Kidney epithelial cell (primary cell): ENCODE data around the gene IL10RB. TPM values are rescaled to one million over a fixed set of nuclear protein-coding genes. Genes with fewer than 3 reads are reported as not detected.

Experiments
- DNase-seq: peaks from one replicate; pipeline ENCODE4 v3.0.0-alpha.2; 2010; ENCODE audit warnings: low read depth
- H3K27me3 ChIP-seq: 2 replicates; pipeline ENCODE4 v1.6.0; 2011; ENCODE audit warnings: low read length; ENCODE audit not compliant: control insufficient read depth, insufficient read depth
- H3K36me3 ChIP-seq: 2 replicates; pipeline ENCODE4 v1.5.1; 2011; ENCODE audit warnings: low read length; ENCODE audit not compliant: control insufficient read depth, insufficient read depth
- H3K4me3 ChIP-seq: 2 replicates; pipeline ENCODE4 v1.5.1; 2011; ENCODE audit warnings: low read depth, mild to moderate bottlenecking, control low read depth, low read length
- CTCF ChIP-seq: IDR thresholded peaks from 2 replicates; pipeline ENCODE4 v1.5.1; 2011; ENCODE audit warnings: mild to moderate bottlenecking, moderate library complexity, low read length, control low read depth, inconsistent platforms; ENCODE audit not compliant: insufficient read depth, poor library complexity, severe bottlenecking
- total RNA-seq: library from RNA; depleted of rRNA; stranded (reverse); fragments of >200 nt; gene quantifications from 2 replicates; pipeline ENCODE4 v1.2.3, GENCODE V29; 2015

IL10RB gene
- total RNA-seq, 1 donor from 2014 or later: 13.9 TPM

GRCh38 chr21:33293136-33293535 is 27.0 kb downstream of the IL10RB start:
- Histone ChIP-seq H3K4me3 (no peak overlapping the region), H3K27me3 (no peaks in the 10 kb centered on the region), H3K36me3 (peaks cover 1% of the 10 kb centered on the region)
- TF ChIP-seq CTCF: no peak
- no peak for DNase-seq

- Histone ChIP-seq H3K36me3 (peaks cover 1% of the 10 kb centered on the region), H3K27me3 (no peaks in the 10 kb centered on the region), H3K4me3 (no peak overlapping the region)
- TF ChIP-seq CTCF: no peak
- DNase-seq: no peak
Measured at GRCh38 chr21:33293811-33294216, 27.6 kb downstream of the IL10RB start.

GRCh38 chr21:33296156-33296555 is 30.0 kb downstream of the IL10RB start:
- TF ChIP-seq CTCF: no peak
- peaks cover 1% of the 10 kb centered on the region for H3K36me3 ChIP-seq
- DNase-seq: no peak
- H3K27me3 ChIP-seq: no peaks in the 10 kb centered on the region
- no peak overlapping the region for H3K4me3 ChIP-seq

GRCh38 chr21:33299181-33299752 is 33.1 kb downstream of the IL10RB start:
- TF ChIP-seq CTCF: no peak
- DNase-seq: no peak
- no peak overlapping the region for H3K4me3 ChIP-seq
- no peaks in the 10 kb centered on the region for H3K27me3 ChIP-seq
- peaks cover 1% of the 10 kb centered on the region for H3K36me3 ChIP-seq

GRCh38 chr21:33300701-33301631 is 34.8 kb downstream of the IL10RB start:
- TF ChIP-seq CTCF: no peak
- DNase-seq: no peak
- peaks cover 1% of the 10 kb centered on the region for H3K36me3 ChIP-seq

More at GRCh38 chr21:33300701-33301631, 34.8 kb downstream of the IL10RB start:
- Histone ChIP-seq H3K27me3 (no peaks in the 10 kb centered on the region), H3K4me3 (no peak overlapping the region)
